Measurements from ENCODE around the gene ARAF.

DNA sequence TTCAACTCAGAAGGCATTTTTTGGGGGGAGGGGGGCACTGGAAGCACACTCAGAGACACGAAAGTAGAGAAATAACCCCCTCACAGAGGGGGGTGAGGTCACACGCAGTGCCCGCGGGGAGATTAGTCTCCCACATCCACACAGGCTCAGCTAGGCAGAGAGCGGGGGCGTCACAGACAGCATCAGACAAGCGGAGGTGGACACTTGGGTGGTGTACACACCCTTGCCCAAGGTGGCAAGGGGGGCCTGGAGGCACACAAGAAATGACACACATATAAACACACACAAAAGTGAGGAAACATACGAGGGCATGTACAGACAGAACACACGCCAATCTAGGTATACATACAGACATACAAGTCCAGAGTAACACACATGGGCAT is 59.3 kb downstream of the ARAF start:
- TF ChIP-seq, protein P1, sequence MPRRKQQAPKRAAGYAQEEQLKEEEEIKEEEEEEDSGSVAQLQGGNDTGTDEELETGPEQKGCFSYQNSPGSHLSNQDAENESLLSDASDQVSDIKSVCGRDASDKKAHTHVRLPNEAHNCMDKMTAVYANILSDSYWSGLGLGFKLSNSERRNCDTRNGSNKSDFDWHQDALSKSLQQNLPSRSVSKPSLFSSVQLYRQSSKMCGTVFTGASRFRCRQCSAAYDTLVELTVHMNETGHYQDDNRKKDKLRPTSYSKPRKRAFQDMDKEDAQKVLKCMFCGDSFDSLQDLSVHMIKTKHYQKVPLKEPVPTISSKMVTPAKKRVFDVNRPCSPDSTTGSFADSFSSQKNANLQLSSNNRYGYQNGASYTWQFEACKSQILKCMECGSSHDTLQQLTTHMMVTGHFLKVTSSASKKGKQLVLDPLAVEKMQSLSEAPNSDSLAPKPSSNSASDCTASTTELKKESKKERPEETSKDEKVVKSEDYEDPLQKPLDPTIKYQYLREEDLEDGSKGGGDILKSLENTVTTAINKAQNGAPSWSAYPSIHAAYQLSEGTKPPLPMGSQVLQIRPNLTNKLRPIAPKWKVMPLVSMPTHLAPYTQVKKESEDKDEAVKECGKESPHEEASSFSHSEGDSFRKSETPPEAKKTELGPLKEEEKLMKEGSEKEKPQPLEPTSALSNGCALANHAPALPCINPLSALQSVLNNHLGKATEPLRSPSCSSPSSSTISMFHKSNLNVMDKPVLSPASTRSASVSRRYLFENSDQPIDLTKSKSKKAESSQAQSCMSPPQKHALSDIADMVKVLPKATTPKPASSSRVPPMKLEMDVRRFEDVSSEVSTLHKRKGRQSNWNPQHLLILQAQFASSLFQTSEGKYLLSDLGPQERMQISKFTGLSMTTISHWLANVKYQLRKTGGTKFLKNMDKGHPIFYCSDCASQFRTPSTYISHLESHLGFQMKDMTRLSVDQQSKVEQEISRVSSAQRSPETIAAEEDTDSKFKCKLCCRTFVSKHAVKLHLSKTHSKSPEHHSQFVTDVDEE (CRISPR knock-in tag; IDR thresholded peaks at IDR 0.05) = no peak
- TF ChIP-seq ZFP3 (CRISPR knock-in tag; IDR thresholded peaks at IDR 0.05) (no peak), RARB (CRISPR knock-in tag; IDR thresholded peaks at IDR 0.05) (no peak), ZNF8 (CRISPR knock-in tag; IDR thresholded peaks at IDR 0.05) (no peak), TCF4 (CRISPR knock-in tag; IDR thresholded peaks at IDR 0.05; ENCODE audit: borderline replicate concordance) (no peak), ZNF565 (CRISPR knock-in tag; conservative IDR thresholded peaks at IDR 0.05; ENCODE audit: low read depth) (no peak), PPARA (CRISPR knock-in tag; IDR thresholded peaks at IDR 0.05; ENCODE audit: borderline replicate concordance) (no peak), ISL1 (CRISPR knock-in tag; IDR thresholded peaks at IDR 0.05) (no peak)
- TF ChIP-seq, protein P2, sequence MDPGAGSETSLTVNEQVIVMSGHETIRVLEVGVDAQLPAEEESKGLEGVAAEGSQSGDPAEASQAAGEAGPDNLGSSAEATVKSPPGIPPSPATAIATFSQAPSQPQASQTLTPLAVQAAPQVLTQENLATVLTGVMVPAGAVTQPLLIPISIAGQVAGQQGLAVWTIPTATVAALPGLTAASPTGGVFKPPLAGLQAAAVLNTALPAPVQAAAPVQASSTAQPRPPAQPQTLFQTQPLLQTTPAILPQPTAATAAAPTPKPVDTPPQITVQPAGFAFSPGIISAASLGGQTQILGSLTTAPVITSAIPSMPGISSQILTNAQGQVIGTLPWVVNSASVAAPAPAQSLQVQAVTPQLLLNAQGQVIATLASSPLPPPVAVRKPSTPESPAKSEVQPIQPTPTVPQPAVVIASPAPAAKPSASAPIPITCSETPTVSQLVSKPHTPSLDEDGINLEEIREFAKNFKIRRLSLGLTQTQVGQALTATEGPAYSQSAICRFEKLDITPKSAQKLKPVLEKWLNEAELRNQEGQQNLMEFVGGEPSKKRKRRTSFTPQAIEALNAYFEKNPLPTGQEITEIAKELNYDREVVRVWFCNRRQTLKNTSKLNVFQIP (CRISPR knock-in tag; IDR thresholded peaks at IDR 0.05; ENCODE audit: borderline replicate concordance, low read depth) = no peak
- TF ChIP-seq, protein P3, sequence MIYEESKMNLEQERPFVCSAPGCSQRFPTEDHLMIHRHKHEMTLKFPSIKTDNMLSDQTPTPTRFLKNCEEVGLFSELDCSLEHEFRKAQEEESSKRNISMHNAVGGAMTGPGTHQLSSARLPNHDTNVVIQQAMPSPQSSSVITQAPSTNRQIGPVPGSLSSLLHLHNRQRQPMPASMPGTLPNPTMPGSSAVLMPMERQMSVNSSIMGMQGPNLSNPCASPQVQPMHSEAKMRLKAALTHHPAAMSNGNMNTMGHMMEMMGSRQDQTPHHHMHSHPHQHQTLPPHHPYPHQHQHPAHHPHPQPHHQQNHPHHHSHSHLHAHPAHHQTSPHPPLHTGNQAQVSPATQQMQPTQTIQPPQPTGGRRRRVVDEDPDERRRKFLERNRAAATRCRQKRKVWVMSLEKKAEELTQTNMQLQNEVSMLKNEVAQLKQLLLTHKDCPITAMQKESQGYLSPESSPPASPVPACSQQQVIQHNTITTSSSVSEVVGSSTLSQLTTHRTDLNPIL (CRISPR knock-in tag; IDR thresholded peaks at IDR 0.05; ENCODE audit: low read depth) = no peak

Measured in SK-N-SH treated with all-trans-retinoic acid at 6 μM for 48 hours (cell line).